IPS-15b (cell line): Measurements from ENCODE around the gene ST6GALNAC3.

ENCODE experiments used
- H3K27me3 ChIP-seq: one replicate; pipeline ENCODE4 v1.6.1; 2013; ENCODE audit warnings: low read length; ENCODE audit not compliant: control insufficient read depth, insufficient read depth
- H3K36me3 ChIP-seq: one replicate; pipeline ENCODE4 v1.6.1; 2013; ENCODE audit warnings: low read length; ENCODE audit not compliant: control insufficient read depth, insufficient read depth
- H3K4me1 ChIP-seq: one replicate; pipeline ENCODE4 v1.6.1; 2013; ENCODE audit warnings: mild to moderate bottlenecking, low read length; ENCODE audit not compliant: control insufficient read depth, insufficient read depth
- H3K4me3 ChIP-seq: one replicate; pipeline ENCODE4 v1.5.1; 2013; ENCODE audit warnings: low read depth, low read length
- H3K9ac ChIP-seq: one replicate; pipeline ENCODE4 v1.6.1; 2013; ENCODE audit warnings: low read depth, mild to moderate bottlenecking, low read length
- H3K9me3 ChIP-seq: one replicate; pipeline ENCODE4 v1.6.1; 2013; ENCODE audit warnings: mild to moderate bottlenecking, low read length; ENCODE audit not compliant: control insufficient read depth, insufficient read depth

Gene ST6GALNAC3

GRCh38 chr1:76480827-76481226 is 406.3 kb downstream of the ST6GALNAC3 start:
- no peaks in the 10 kb centered on the region for H3K4me1 ChIP-seq
- H3K9me3 ChIP-seq, result no peaks in the 10 kb centered on the region
- H3K27me3 ChIP-seq, result no peaks in the 10 kb centered on the region
- H3K4me3 ChIP-seq, result no peak overlapping the region
- no peak overlapping the region for H3K9ac ChIP-seq
- H3K36me3 ChIP-seq, result no peaks in the 10 kb centered on the region

- Histone ChIP-seq H3K27me3 (no peaks in the 10 kb centered on the region), H3K4me3 (no peak overlapping the region), H3K9me3 (no peaks in the 10 kb centered on the region), H3K36me3 (no peaks in the 10 kb centered on the region), H3K9ac (no peak overlapping the region), H3K4me1 (no peaks in the 10 kb centered on the region)
Measured at GRCh38 chr1:76481672-76482071, 407.1 kb downstream of the ST6GALNAC3 start.

GRCh38 chr1:76482272-76482671 is 407.7 kb downstream of the ST6GALNAC3 start:
- Histone ChIP-seq H3K4me3 (no peak overlapping the region), H3K9ac (no peak overlapping the region), H3K27me3 (no peaks in the 10 kb centered on the region), H3K4me1 (no peaks in the 10 kb centered on the region), H3K9me3 (no peaks in the 10 kb centered on the region), H3K36me3 (no peaks in the 10 kb centered on the region)

GRCh38 chr1:76491737-76492136 is 417.2 kb downstream of the ST6GALNAC3 start:
- no peak overlapping the region for H3K4me3 ChIP-seq
- H3K4me1 ChIP-seq, result peaks cover 3% of the 10 kb centered on the region
- H3K36me3 ChIP-seq, result no peaks in the 10 kb centered on the region
- no peaks in the 10 kb centered on the region for H3K9me3 ChIP-seq
- no peak overlapping the region for H3K9ac ChIP-seq
- H3K27me3 ChIP-seq, result no peaks in the 10 kb centered on the region

- H3K4me1 ChIP-seq, result peaks cover 3% of the 10 kb centered on the region
- H3K9ac ChIP-seq, result no peak overlapping the region
- H3K36me3 ChIP-seq, result no peaks in the 10 kb centered on the region
- no peaks in the 10 kb centered on the region for H3K27me3 ChIP-seq
- H3K4me3 ChIP-seq, result no peak overlapping the region
- H3K9me3 ChIP-seq, result no peaks in the 10 kb centered on the region
Measured at GRCh38 chr1:76492752-76493430, 418.3 kb downstream of the ST6GALNAC3 start.

GRCh38 chr1:76494807-76495206 is 420.3 kb downstream of the ST6GALNAC3 start:
- H3K36me3 ChIP-seq, result no peaks in the 10 kb centered on the region
- no peaks in the 10 kb centered on the region for H3K27me3 ChIP-seq
- H3K4me3 ChIP-seq, result no peak overlapping the region
- no peaks in the 10 kb centered on the region for H3K9me3 ChIP-seq
- H3K9ac ChIP-seq, result no peak overlapping the region
- H3K4me1 ChIP-seq, result peaks cover 3% of the 10 kb centered on the region

GRCh38 chr1:76496871-76497270 is 422.3 kb downstream of the ST6GALNAC3 start:
- H3K4me1 ChIP-seq, result peaks cover 10% of the 10 kb centered on the region
- H3K27me3 ChIP-seq, result no peaks in the 10 kb centered on the region
- no peak overlapping the region for H3K9ac ChIP-seq
- no peaks in the 10 kb centered on the region for H3K9me3 ChIP-seq
- no peaks in the 10 kb centered on the region for H3K36me3 ChIP-seq
- no peak overlapping the region for H3K4me3 ChIP-seq

GRCh38 chr1:76500116-76500515 is 425.6 kb downstream of the ST6GALNAC3 start:
- Histone ChIP-seq H3K4me3 (no peak overlapping the region), H3K9me3 (no peaks in the 10 kb centered on the region), H3K27me3 (no peaks in the 10 kb centered on the region), H3K36me3 (no peaks in the 10 kb centered on the region), H3K9ac (no peak overlapping the region), H3K4me1 (peaks cover 20% of the 10 kb centered on the region)

GRCh38 chr1:76501136-76501535 is 426.6 kb downstream of the ST6GALNAC3 start:
- peaks cover 20% of the 10 kb centered on the region for H3K4me1 ChIP-seq
- no peaks in the 10 kb centered on the region for H3K36me3 ChIP-seq
- no peaks in the 10 kb centered on the region for H3K27me3 ChIP-seq
- H3K9ac ChIP-seq, result no peak overlapping the region
- H3K4me3 ChIP-seq, result no peak overlapping the region
- H3K9me3 ChIP-seq, result no peaks in the 10 kb centered on the region

GRCh38 chr1:76501586-76502219 is 427.2 kb downstream of the ST6GALNAC3 start:
- H3K4me1 ChIP-seq, result peaks cover 20% of the 10 kb centered on the region
- no peak overlapping the region for H3K4me3 ChIP-seq
- H3K9me3 ChIP-seq, result no peaks in the 10 kb centered on the region
- no peaks in the 10 kb centered on the region for H3K27me3 ChIP-seq
- no peak overlapping the region for H3K9ac ChIP-seq
- no peaks in the 10 kb centered on the region for H3K36me3 ChIP-seq

- Histone ChIP-seq H3K27me3 (no peaks in the 10 kb centered on the region), H3K9ac (no peak overlapping the region), H3K4me1 (peaks cover 20% of the 10 kb centered on the region), H3K4me3 (no peak overlapping the region), H3K9me3 (no peaks in the 10 kb centered on the region), H3K36me3 (no peaks in the 10 kb centered on the region)
Measured at GRCh38 chr1:76503100-76503499, 428.6 kb downstream of the ST6GALNAC3 start.

- H3K4me1 ChIP-seq, result peaks cover 20% of the 10 kb centered on the region
- H3K36me3 ChIP-seq, result no peaks in the 10 kb centered on the region
- no peak overlapping the region for H3K4me3 ChIP-seq
- H3K27me3 ChIP-seq, result no peaks in the 10 kb centered on the region
- H3K9me3 ChIP-seq, result no peaks in the 10 kb centered on the region
- no peak overlapping the region for H3K9ac ChIP-seq
Measured at GRCh38 chr1:76503736-76504135, 429.2 kb downstream of the ST6GALNAC3 start.
